Activated CD4-positive, alpha-beta memory T cell treated with anti-CD3 and anti-CD28 coated beads for 36 hours (primary cell): Measurements from ENCODE around the gene MPL. TPM values are rescaled to one million over a fixed set of nuclear protein-coding genes. Genes with fewer than 3 reads are reported as not detected.
A peak's percentile ranks its signal among the peaks of the same experiment; 100 is the strongest.
"Not testable (repeated sequence)": the region's sequence is repeated elsewhere in the genome, so short reads cannot be mapped to it uniquely, and the experiment has no call there.

ENCODE experiments used
- CTCF ChIA-PET: fragments of 350-600 bp; sonication (Branson Sonifier 250); formaldehyde crosslinking; loops from one replicate; lab custom pipeline; 2021; ENCODE audit warnings: antibody characterized with exemption, inconsistent platforms; lab: Charles Lee
- POLR2A ChIA-PET: fragments of 350-600 bp; sonication (Branson Sonifier 250); formaldehyde crosslinking; loops from one replicate; lab custom pipeline; 2021; ENCODE audit warnings: antibody characterized with exemption; lab: Charles Lee
- DNase-seq: peaks from one replicate; pipeline ENCODE4 v3.0.0-alpha.2; 2020
- H3K27ac Mint-ChIP-seq: one replicate; pipeline ENCODE4 v1.8.0; 2021; ENCODE audit warnings: mixed read lengths
- H3K27me3 Mint-ChIP-seq: one replicate; pipeline ENCODE4 v1.8.0; 2021; ENCODE audit warnings: mixed read lengths
- H3K36me3 Mint-ChIP-seq: one replicate; pipeline ENCODE4 v1.8.0; 2021; ENCODE audit warnings: mixed read lengths
- H3K4me1 Mint-ChIP-seq: one replicate; pipeline ENCODE4 v1.8.0; 2021; ENCODE audit warnings: low read depth, mixed read lengths
- H3K4me3 Mint-ChIP-seq: one replicate; pipeline ENCODE4 v1.8.0; 2021; ENCODE audit warnings: mild to moderate bottlenecking, mixed read lengths
- H3K9me3 Mint-ChIP-seq: one replicate; pipeline ENCODE4 v1.8.0; 2021; ENCODE audit warnings: mixed read lengths
- intact Hi-C: fragments of 100-400 bp; cut with micrococcal nuclease; formaldehyde crosslinking; loops from one replicate; pipeline ENCODE4 v1.15.1; 2023
- total RNA-seq, 2 experiments: library from RNA; stranded (reverse); gene quantifications; one replicate each; pipeline ENCODE4 v1.2.3, GENCODE V29; 2021

MPL gene
- total RNA-seq, 2 experiments from 2014 or later: not detected

GRCh38 chr1:43365678-43366077 lies 28.1 kb downstream of the MPL start:
- CTCF ChIA-PET: no interaction called here
- intact Hi-C loops: loop anchor here (5.0 to 10.0 kb wide), 3 partner anchors 87 to 1449 kb away; partner anchors contain the start of gene HYI

GRCh38 chr1:43366179-43366578 lies 28.6 kb downstream of the MPL start:
- no peaks in the 10 kb centered on the region for H3K9me3 Mint-ChIP-seq
- H3K27me3 Mint-ChIP-seq: no peaks in the 10 kb centered on the region
- DNase-seq: peak; percentile 27
- H3K36me3 Mint-ChIP-seq: peaks cover 35% of the 10 kb centered on the region
- ChIA-PET POLR2A (interaction anchor here (2.4 to 3.0 kb wide), 2 partner anchors 23 to 284 kb away, joined by 9 to 28 read pairs; partner anchors contain the start of genes KDM4A, MED8 and SZT2), CTCF (no interaction called here)
- peak overlapping the region; percentile 93 for H3K4me3 Mint-ChIP-seq
- peak overlapping the region; percentile 91 for H3K27ac Mint-ChIP-seq
- H3K4me1 Mint-ChIP-seq: peaks cover 37% of the 10 kb centered on the region
- intact Hi-C loops: loop anchor here (5.0 to 10.0 kb wide), 3 partner anchors 86 to 1449 kb away; partner anchors contain the start of gene HYI

More at GRCh38 chr1:43365678-43366077, 28.1 kb downstream of the MPL start:
- DNase-seq: no peak
- H3K4me1 Mint-ChIP-seq: peaks cover 41% of the 10 kb centered on the region
- peaks cover 40% of the 10 kb centered on the region for H3K36me3 Mint-ChIP-seq
- H3K9me3 Mint-ChIP-seq: no peaks in the 10 kb centered on the region
- H3K27me3 Mint-ChIP-seq: no peaks in the 10 kb centered on the region
- H3K27ac Mint-ChIP-seq: peak overlapping the region; percentile 91
- POLR2A ChIA-PET: no interaction called here
- peak overlapping the region; percentile 93 for H3K4me3 Mint-ChIP-seq

GRCh38 chr1:43366601-43367025 lies 29.0 kb downstream of the MPL start:
- intact Hi-C loops: loop anchor here (5.0 to 10.0 kb wide), 3 partner anchors 86 to 1448 kb away; partner anchors contain the start of gene HYI
- peak overlapping the region; percentile 91 for H3K27ac Mint-ChIP-seq
- no peak for DNase-seq
- peaks cover 32% of the 10 kb centered on the region for H3K4me1 Mint-ChIP-seq
- ChIA-PET POLR2A (interaction anchor here (1.0 to 3.0 kb wide), 4 partner anchors 8 to 284 kb away, joined by 3 to 28 read pairs (median 16); partner anchors contain the start of genes CDC20, KDM4A, MED8 and SZT2), CTCF (no interaction called here)
- peak overlapping the region; percentile 93 for H3K4me3 Mint-ChIP-seq
- H3K9me3 Mint-ChIP-seq: no peaks in the 10 kb centered on the region
- no peaks in the 10 kb centered on the region for H3K27me3 Mint-ChIP-seq
- peaks cover 31% of the 10 kb centered on the region for H3K36me3 Mint-ChIP-seq

GRCh38 chr1:43367026-43367903 lies 29.6 kb downstream of the MPL start:
- Mint-ChIP-seq H3K27me3 (no peaks in the 10 kb centered on the region), H3K36me3 (peaks cover 24% of the 10 kb centered on the region), H3K4me3 (peak overlapping the region; percentile 93), H3K4me1 (peaks cover 30% of the 10 kb centered on the region), H3K9me3 (no peaks in the 10 kb centered on the region), H3K27ac (peak overlapping the region; percentile 91)
- ChIA-PET POLR2A (interaction anchor here (0.6 to 3.0 kb wide), 7 partner anchors 9 to 600 kb away, joined by 3 to 28 read pairs (median 4); partner anchors contain the start of genes C1orf50, CDC20, KDM4A and MED8), CTCF (interaction anchor here (0.6 to 1.6 kb wide), 10 partner anchors 9 to 454 kb away, joined by 3 to 14 read pairs (median 4); partner anchors contain the start of genes CDC20, CFAP57, EBNA1BP2 and MED8)
- intact Hi-C loops: loop anchor here (5.0 to 10.0 kb wide), 3 partner anchors 85 to 1448 kb away; partner anchors contain the start of gene HYI
- peak; percentile 49 for DNase-seq

- ChIA-PET POLR2A (interaction anchor here (0.6 to 3.0 kb wide), 11 partner anchors 10 to 601 kb away, joined by 3 to 28 read pairs (median 4); partner anchors contain the start of genes C1orf50, CDC20, KDM4A and MED8), CTCF (interaction anchor here (0.6 to 1.6 kb wide), 11 partner anchors 10 to 455 kb away, joined by 3 to 14 read pairs (median 3); partner anchors contain the start of genes CDC20, CFAP57, EBNA1BP2 and MED8)
- Mint-ChIP-seq H3K36me3 (peaks cover 22% of the 10 kb centered on the region), H3K9me3 (no peaks in the 10 kb centered on the region), H3K4me1 (peaks cover 29% of the 10 kb centered on the region), H3K27ac (peak within 1 kb of the TSS; percentile 91), H3K27me3 (no peaks in the 10 kb centered on the region), H3K4me3 (peak within 1 kb of the TSS; percentile 93)
- intact Hi-C loops: loop anchor here (1.0 to 10.0 kb wide), 5 partner anchors 10 to 1447 kb away; partner anchors contain the start of genes CDC20, HYI, MED8 and SZT2
- DNase-seq: peak; percentile 94
These were observed 30.5 kb downstream of the MPL start, which contains the start of gene ELOVL1 for GRCh38 chr1:43367904-43368645. Gene ELOVL1 (minus strand): TSS chr1:43368011. CDS start chr1:43365609, 2,402 bp downstream.

DNA sequence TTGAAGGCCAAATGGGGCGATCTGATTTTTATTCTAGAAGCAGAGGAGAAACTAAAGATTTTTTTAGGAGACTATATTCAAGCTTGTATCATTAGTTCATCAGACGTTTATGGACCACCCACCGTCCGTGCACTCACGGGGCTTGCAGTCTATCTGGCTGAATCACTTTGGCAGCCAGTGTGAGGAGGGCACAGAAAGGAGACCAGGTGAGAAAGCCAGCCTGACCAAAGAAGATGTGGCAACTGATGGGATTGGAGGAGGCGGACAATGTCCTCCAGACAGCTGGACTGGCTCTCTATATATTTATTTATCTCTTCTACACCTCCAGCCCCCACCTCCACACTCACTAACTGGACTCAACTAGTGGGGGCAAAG lies 31.0 kb downstream of the MPL start:
- H3K36me3 Mint-ChIP-seq: peaks cover 18% of the 10 kb centered on the region
- H3K27ac Mint-ChIP-seq: peak overlapping the region; percentile 87
- no peak for DNase-seq
- peak overlapping the region; percentile 91 for H3K4me3 Mint-ChIP-seq
- ChIA-PET POLR2A (interaction anchor here (0.6 to 3.0 kb wide), 9 partner anchors 9 to 602 kb away, joined by 3 to 28 read pairs (median 4); partner anchors contain the start of genes C1orf50, CDC20, KDM4A and MED8), CTCF (interaction anchor here (0.7 to 1.6 kb wide), 10 partner anchors 10 to 196 kb away, joined by 3 to 14 read pairs (median 4); partner anchors contain the start of genes CDC20, CFAP57, EBNA1BP2 and MED8)
- no peaks in the 10 kb centered on the region for H3K9me3 Mint-ChIP-seq
- intact Hi-C loops: loop anchor here (1.0 to 10.0 kb wide), 5 partner anchors 10 to 1446 kb away; partner anchors contain the start of genes CDC20, HYI, MED8 and SZT2
- no peaks in the 10 kb centered on the region for H3K27me3 Mint-ChIP-seq
- peaks cover 28% of the 10 kb centered on the region for H3K4me1 Mint-ChIP-seq

- POLR2A ChIA-PET: interaction anchor here (0.6 to 0.7 kb wide), 2 partner anchors 9 to 84 kb away, joined by 5 read pairs; partner anchors contain the start of gene HYI
- H3K27ac Mint-ChIP-seq, DNase-seq, H3K9me3 Mint-ChIP-seq, H3K4me3 Mint-ChIP-seq, CTCF ChIA-PET, H3K27me3 Mint-ChIP-seq: not testable (repeated sequence)
- Mint-ChIP-seq H3K36me3 (peaks cover 12% of the 10 kb centered on the region), H3K4me1 (peaks cover 28% of the 10 kb centered on the region)
- intact Hi-C loops: loop anchor here (2.0 to 10.0 kb wide), 4 partner anchors 19 to 1445 kb away; partner anchors contain the start of genes HYI, MED8 and SZT2
These were observed 32.2 kb downstream of the MPL start for GRCh38 chr1:43369779-43370178.

DNA sequence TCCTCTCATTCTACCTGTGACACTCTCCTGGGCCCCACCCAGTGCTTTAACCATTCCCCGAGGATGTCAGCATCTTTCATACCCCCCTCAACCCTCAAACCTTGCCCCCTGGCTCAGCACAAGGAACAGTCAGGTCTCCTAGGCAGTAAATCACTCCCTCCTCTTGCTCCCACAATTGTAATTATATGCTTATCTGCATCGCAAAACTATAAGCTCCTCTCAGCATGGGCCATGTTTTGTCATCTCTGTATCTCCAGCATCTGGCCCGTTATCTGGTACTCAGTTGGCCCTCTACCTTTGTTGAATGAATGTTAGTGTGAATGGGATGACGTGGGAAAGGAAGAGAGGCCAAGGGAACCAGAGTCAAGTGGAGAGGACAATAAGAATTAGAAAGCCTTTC lies 32.9 kb downstream of the MPL start:
- intact Hi-C loops: no loop called here
- POLR2A ChIA-PET: no interaction called here
- Mint-ChIP-seq H3K4me3 (no peak overlapping the region), H3K9me3 (no peaks in the 10 kb centered on the region), H3K36me3 (peaks cover 10% of the 10 kb centered on the region), H3K27ac (no peak overlapping the region), H3K27me3 (no peaks in the 10 kb centered on the region), H3K4me1 (peaks cover 21% of the 10 kb centered on the region)
- DNase-seq: no peak
- CTCF ChIA-PET: no interaction called here

GRCh38 chr1:43372172-43372571 lies 34.6 kb downstream of the MPL start:
- ChIA-PET CTCF (no interaction called here), POLR2A (interaction anchor here (1.3 kb wide), 1 partner anchor 14 kb away, joined by 3 read pairs; the partner anchor contains the start of gene CDC20)
- Mint-ChIP-seq H3K9me3 (no peaks in the 10 kb centered on the region), H3K4me1 (peaks cover 14% of the 10 kb centered on the region), H3K4me3 (no peak overlapping the region), H3K36me3 (peaks cover 10% of the 10 kb centered on the region), H3K27ac (no peak overlapping the region), H3K27me3 (no peaks in the 10 kb centered on the region)
- intact Hi-C loops: no loop called here
- no peak for DNase-seq

GRCh38 chr1:43373066-43373940 lies 35.7 kb downstream of the MPL start:
- peaks cover 9% of the 10 kb centered on the region for H3K36me3 Mint-ChIP-seq
- no peaks in the 10 kb centered on the region for H3K9me3 Mint-ChIP-seq
- H3K27me3 Mint-ChIP-seq: no peaks in the 10 kb centered on the region
- intact Hi-C loops: no loop called here
- POLR2A ChIA-PET: interaction anchor here (1.3 kb wide), 1 partner anchor 15 kb away, joined by 3 read pairs; the partner anchor contains the start of gene CDC20
- CTCF ChIA-PET: no interaction called here
- no peak overlapping the region for H3K27ac Mint-ChIP-seq
- H3K4me3 Mint-ChIP-seq: no peak overlapping the region
- DNase-seq: no peak
- peaks cover 13% of the 10 kb centered on the region for H3K4me1 Mint-ChIP-seq
